ENCODE results near the gene AJAP1. TPM values are rescaled to one million over a fixed set of nuclear protein-coding genes. Genes with fewer than 3 reads are reported as not detected.

AJAP1 gene
- total RNA-seq, 1 experiment from 2014 or later = not detected

DNA sequence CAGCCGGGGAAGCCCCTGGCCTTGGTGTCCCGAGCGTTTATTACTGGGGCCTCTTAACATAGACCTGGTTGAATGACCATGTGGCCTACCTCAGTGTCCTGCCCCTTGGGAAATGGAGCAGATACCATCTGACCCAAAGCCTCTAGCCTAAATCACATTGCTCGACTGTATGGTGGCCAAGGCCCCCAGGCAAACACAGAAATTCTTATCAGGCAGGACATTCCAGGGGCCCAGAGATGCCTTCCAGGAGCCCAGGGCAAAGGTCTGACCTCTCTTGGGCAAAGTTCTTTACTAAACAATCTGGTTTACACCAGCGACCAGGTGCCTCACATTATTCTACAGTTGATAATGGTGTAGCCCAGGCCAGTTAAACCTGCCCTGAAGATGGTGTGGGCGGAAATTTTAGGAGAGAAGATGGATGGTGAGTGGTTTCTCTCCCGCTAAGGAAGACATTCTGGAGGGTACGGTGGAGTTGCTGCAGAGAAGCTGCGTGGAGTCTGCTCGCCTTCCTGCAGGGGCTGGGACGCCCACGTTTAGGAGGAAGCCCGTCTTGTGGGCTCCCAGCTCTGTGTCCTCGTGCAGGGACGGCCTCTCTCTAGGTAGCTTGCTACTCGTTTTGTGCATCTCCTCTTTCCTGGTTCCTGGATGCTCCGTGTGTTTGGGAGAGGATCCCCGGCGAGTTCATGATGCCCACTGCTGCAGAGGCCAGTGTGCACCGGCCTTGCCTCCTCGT, 21.2 kb downstream of the AJAP1 start:
- Histone ChIP-seq H3K79me2 (ENCODE audit: low read depth) (no peaks in the 10 kb centered on the region), H3K9me2 (ENCODE audit: insufficient read depth) (no peaks in the 10 kb centered on the region), H3F3A (ENCODE audit: insufficient read depth, low read depth) (no peaks in the 10 kb centered on the region), H3K4me3 (no peak overlapping the region), H2AFZ (no peak overlapping the region), H3K27me3 (ENCODE audit: insufficient read depth, low read depth) (peaks cover 23% of the 10 kb centered on the region), H4K20me1 (ENCODE audit: insufficient read depth) (no peaks in the 10 kb centered on the region), H3K27ac (no peak overlapping the region), H3K36me3 (ENCODE audit: low read depth) (no peaks in the 10 kb centered on the region), H3K4me1 (replicated peaks; ENCODE audit: insufficient read depth) (no peaks in the 10 kb centered on the region), H3K9me3 (ENCODE audit: insufficient read depth, low read depth) (no peaks in the 10 kb centered on the region), H3K4me2 (no peak overlapping the region)
- CTCF ChIA-PET = no interaction called here
- TF ChIP-seq, protein P1, sequence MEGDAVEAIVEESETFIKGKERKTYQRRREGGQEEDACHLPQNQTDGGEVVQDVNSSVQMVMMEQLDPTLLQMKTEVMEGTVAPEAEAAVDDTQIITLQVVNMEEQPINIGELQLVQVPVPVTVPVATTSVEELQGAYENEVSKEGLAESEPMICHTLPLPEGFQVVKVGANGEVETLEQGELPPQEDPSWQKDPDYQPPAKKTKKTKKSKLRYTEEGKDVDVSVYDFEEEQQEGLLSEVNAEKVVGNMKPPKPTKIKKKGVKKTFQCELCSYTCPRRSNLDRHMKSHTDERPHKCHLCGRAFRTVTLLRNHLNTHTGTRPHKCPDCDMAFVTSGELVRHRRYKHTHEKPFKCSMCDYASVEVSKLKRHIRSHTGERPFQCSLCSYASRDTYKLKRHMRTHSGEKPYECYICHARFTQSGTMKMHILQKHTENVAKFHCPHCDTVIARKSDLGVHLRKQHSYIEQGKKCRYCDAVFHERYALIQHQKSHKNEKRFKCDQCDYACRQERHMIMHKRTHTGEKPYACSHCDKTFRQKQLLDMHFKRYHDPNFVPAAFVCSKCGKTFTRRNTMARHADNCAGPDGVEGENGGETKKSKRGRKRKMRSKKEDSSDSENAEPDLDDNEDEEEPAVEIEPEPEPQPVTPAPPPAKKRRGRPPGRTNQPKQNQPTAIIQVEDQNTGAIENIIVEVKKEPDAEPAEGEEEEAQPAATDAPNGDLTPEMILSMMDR (conservative IDR thresholded peaks at IDR 0.05) = no peak
- DNase-seq = no peak
- no TSS peak for BruUV-seq (replicated peaks)
- POLR2A ChIA-PET (ENCODE audit: unreplicated experiment) = no interaction called here
- intact Hi-C loops (cut with micrococcal nuclease; ENCODE audit: unreplicated experiment) = no loop called here

DNA sequence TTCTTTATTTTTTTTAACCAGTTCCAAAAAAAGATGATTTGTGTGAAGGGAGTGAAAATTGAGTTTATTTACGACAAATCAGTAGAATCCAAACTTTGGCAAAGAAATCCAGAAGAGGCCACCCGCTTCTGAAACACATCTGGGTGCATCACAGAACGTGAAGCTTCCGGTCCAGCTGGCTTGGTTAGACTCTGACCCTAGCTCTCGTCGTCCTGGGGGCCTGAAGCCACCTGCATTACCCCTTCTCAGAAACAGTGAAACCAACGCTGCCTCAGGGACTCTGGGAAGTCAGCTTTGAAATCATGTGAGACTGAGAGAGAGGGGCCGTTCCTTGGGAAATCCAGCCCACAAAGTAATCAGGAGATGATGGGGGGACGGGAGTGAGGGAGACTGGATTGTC, 21.8 kb downstream of the AJAP1 start:
- DNase-seq = no peak
- H3K4me2 ChIP-seq = no peak overlapping the region
- H3K4me1 ChIP-seq (replicated peaks; ENCODE audit: insufficient read depth) = no peaks in the 10 kb centered on the region
- H3K9me3 ChIP-seq (ENCODE audit: insufficient read depth, low read depth) = no peaks in the 10 kb centered on the region
- no peaks in the 10 kb centered on the region for H3K79me2 ChIP-seq (ENCODE audit: low read depth)
- H3K4me3 ChIP-seq = no peak overlapping the region
- CTCF ChIA-PET = interaction anchor here (0.5 kb wide), 1 partner anchor 824 kb away, joined by 3 read pairs; no protein-coding TSS in a partner anchor
- H3K27ac ChIP-seq = no peak overlapping the region
- TF ChIP-seq EZH2 (IDR thresholded peaks at IDR 0.05; ENCODE audit: low read depth) = no peak
- TF ChIP-seq, protein P1 (conservative IDR thresholded peaks at IDR 0.05) = no peak
- H3K9me2 ChIP-seq (ENCODE audit: insufficient read depth) = no peaks in the 10 kb centered on the region
- H3K36me3 ChIP-seq (ENCODE audit: low read depth) = no peaks in the 10 kb centered on the region
- H3K27me3 ChIP-seq (ENCODE audit: insufficient read depth, low read depth) = peaks cover 20% of the 10 kb centered on the region
- POLR2A ChIA-PET (ENCODE audit: unreplicated experiment) = no interaction called here
- intact Hi-C loops (cut with micrococcal nuclease; ENCODE audit: unreplicated experiment) = no loop called here
- BruUV-seq (replicated peaks) = no TSS peak
- no peaks in the 10 kb centered on the region for H4K20me1 ChIP-seq (ENCODE audit: insufficient read depth)
- H3F3A ChIP-seq (ENCODE audit: insufficient read depth, low read depth) = no peaks in the 10 kb centered on the region
- no peak overlapping the region for H2AFZ ChIP-seq

DNA sequence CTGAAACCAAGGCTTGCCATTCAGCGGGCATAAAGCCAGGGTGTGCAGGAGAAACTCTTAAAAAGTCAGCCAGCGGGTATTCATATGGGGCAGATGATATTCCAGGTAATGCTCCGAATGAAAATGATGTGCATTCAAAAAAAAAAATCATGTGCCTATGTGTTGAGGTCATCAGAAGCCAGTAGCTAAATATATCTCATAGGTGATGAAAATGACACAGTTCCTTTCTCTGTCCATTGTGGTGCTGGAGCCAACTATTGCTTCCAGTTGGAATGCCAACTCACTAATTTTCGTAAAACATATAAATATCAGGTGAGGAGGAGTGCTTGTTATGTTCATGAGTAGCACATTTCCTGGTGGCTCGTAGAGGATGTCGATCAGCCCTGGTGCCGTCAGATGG, 23.2 kb downstream of the AJAP1 start:
- TF ChIP-seq, protein P1 (conservative IDR thresholded peaks at IDR 0.05) = no peak
- no peak for TF ChIP-seq EZH2 (IDR thresholded peaks at IDR 0.05; ENCODE audit: low read depth)
- Histone ChIP-seq H3F3A (ENCODE audit: insufficient read depth, low read depth) (no peaks in the 10 kb centered on the region), H3K4me3 (no peak overlapping the region), H3K27me3 (ENCODE audit: insufficient read depth, low read depth) (peaks cover 20% of the 10 kb centered on the region), H3K4me1 (replicated peaks; ENCODE audit: insufficient read depth) (no peaks in the 10 kb centered on the region), H3K79me2 (ENCODE audit: low read depth) (no peaks in the 10 kb centered on the region), H3K9me2 (ENCODE audit: insufficient read depth) (no peaks in the 10 kb centered on the region), H3K36me3 (ENCODE audit: low read depth) (no peaks in the 10 kb centered on the region), H2AFZ (no peak overlapping the region), H3K9me3 (ENCODE audit: insufficient read depth, low read depth) (no peaks in the 10 kb centered on the region), H4K20me1 (ENCODE audit: insufficient read depth) (no peaks in the 10 kb centered on the region), H3K4me2 (no peak overlapping the region), H3K27ac (no peak overlapping the region)
- BruUV-seq (replicated peaks) = no TSS peak
- DNase-seq = no peak
- intact Hi-C loops (cut with micrococcal nuclease; ENCODE audit: unreplicated experiment) = no loop called here
- ChIA-PET POLR2A (ENCODE audit: unreplicated experiment) (no interaction called here), CTCF (no interaction called here)
